GM21526 (cell line): Measurements from ENCODE around the gene RABGAP1L.

ENCODE experiments used
- ATAC-seq: cut with Tn5 transposase; IDR thresholded peaks from one replicate; pipeline ENCODE4 v1.9.1; 2021; ENCODE audit warnings: moderate library complexity; ENCODE audit not compliant: unreplicated experiment, low FRiP score

Gene RABGAP1L

DNA sequence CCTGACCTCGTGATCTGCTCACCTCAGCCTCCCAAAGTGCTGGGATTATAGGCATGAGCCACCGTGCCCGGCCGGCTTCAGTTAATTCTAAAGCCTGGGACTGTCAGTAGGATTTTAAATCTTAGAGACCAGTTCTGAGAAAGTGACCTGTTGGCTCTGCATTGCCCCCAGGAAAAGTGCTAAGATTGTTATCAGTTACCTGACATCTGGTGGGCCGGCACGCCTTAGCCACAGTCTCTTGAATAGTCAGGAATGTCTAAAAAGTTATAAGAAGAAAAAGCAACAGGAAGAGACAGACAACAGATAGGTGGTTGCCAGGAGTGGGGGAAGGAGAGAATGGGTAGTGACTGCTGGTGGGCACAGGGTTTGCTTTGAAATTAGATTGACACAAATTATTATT is 35.1 kb downstream of the RABGAP1L start:
- ATAC-seq: no peak

DNA sequence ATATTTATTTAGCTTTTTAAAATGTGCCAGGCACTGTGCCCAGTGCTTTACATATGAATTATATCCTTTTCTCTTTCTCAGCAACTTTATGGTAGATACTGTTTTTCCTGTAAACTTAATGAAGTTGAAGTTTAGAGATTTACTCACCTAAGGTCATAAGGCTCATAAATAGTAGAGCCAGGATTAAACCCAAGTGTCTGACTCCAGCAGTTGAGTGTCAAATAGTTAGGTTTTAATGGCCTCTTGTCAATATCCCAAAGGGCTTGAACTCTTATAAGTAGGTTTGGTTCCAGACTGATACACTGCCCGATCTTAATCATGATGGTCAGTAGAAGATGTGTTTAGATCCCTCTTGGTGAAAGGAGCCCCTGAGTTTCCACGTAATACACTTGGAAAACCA is 37.8 kb downstream of the RABGAP1L start:
- ATAC-seq: no peak

DNA sequence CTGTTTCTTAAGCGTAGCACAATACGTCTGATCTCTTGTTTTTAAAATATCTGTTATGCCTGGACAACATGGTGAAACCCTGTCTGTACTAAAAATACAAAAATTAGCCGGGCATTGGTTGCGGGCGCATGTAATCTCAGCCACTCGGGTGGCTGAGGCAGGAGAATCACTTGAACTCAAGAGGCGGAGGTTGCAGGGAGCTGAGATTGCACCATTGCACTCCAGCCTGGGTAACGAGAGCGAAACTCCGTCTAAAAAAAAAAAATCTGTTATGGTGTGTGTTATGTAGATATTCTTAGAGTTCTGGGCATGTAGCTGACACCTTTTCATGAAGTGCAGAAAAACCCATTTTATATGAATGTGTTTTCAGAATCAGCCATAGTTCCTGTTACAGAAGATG is 38.2 kb downstream of the RABGAP1L start:
- ATAC-seq: no peak

DNA sequence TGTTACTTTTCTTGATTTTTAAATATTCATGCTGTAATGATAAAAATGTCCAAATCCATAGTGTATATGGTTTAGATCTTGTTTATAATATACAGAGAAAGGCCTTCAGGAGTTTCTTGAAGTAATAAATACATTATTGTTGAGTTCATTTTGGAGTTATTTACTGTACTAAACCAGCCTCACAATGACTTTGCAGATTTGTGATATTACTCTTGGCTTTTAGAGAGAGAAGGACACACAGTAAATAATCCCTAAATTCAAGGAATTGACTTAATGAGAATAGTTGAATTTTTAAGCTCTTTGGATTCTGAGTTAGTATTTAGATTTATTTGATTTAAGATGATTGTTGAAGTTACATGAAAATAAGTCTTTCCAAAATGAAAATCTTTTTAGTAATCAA is 38.9 kb downstream of the RABGAP1L start:
- no peak for ATAC-seq

DNA sequence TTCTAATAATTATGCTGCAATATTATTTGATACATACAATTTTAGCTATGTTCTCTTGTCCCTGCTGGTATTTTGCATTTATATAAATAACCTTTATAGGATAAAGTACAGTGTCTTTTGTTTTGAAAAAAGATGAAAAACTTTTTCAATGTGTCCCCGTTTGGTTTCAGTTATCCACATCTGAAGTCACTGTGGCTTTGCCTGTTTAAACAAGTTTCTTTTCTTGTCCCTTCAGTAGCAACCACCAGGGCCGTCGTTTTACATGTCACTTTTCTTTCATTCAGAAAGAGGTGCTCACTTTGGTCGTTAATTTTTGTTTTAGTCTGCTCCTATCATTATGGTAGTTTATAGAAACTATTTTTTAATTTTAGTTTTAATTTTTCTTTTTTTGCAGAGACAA is 41.4 kb downstream of the RABGAP1L start:
- ATAC-seq: no peak

DNA sequence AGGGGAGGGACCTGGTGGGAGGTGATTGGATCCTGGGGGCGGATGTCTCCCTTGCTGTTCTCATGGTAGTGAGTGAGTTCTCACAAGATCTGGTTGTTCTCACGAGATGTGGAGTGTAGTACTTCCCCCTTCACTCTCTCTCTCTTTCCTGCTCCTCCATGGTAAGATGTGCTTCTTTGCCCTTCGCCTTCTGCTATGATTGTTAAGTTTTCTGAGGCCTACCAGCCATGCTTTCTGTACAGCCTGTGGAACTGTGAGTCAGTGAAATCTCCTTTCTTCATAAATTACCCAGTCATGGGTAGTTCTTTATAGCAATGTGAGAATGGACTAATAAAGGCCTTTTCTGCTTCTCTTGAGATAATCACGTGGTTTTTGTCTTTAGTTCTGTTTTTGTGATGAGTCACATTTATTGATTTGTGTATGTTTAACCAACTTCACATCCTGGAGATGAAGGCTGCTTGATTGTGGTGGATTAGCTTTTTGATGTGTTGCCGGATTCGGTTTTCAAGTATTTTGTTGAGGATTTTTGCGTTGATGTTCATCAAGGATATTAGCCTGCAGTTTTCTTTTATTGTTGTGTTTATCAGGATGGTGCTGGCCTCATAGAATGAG is 45.5 kb downstream of the RABGAP1L start:
- no peak for ATAC-seq

DNA sequence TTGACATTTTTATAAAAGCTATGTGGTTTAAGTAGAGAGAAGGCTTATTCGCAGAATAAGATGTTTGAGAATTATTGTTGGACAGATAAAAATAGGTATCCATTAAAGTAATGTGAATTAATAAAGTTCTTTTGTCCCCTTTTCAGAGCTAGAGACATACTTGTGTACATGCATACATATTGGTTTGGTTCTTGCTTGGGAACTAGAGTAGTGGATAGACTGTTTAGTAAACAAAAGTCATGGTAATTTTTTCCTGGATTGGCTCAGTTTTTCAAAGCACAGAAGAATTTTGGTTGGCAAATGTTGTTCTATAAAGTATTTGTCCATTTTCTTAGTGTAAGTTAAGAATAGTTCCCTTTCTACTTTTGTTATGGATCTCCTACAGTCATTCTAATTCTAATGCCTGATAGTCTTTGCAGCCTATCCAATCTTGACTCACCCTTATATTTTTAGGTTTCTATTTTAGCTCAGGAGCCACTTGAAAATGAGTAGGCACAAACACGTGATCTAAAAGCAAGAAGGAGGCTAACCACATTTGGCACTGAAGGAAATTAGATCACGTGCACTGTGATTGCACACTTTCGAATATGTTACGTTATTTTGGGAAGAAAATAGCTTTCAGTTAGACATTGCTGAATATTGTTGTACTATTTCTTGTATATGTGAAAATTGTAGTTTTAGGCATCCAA is 47.0 kb downstream of the RABGAP1L start:
- no peak for ATAC-seq

DNA sequence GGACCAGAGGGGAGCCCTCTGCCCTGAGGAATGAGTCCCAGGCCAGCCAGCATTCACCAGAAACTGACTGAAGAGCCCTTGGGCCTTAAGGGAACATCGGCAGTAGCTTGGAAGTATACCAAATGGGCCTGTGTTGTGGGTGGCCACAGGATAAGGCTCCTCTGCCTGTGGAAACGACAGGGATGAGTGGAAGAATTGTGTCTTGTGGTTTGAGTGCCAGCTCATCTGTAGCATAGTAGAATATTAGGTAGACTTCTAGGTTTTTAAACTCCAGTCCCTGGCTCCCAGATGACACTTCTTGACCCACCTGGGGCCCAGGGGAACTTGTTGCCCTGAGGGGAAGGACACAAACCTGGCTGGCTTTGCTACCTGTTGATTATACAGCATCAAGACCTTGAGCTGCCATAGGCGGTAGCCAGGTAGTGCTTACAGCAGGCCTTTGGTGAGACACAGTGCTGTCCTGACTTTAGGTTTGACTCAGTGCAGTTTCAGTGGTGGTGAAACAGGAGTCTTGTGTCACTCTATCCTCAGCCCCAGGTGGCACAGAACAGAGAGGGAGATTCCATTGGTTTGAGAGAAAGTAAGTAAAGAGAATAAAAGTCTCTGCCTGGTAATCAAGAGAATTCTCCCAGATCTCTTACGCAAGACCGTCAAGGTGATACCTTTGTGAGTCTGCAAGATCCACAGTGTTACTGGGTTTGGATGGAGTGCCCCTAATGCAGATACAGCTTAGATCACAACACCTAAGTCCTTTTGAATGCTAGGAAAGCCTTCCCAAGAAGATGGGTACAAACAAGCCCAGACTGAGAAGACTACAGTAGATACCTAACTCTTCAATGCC is 50.2 kb downstream of the RABGAP1L start:
- peak; percentile 73 for ATAC-seq

DNA sequence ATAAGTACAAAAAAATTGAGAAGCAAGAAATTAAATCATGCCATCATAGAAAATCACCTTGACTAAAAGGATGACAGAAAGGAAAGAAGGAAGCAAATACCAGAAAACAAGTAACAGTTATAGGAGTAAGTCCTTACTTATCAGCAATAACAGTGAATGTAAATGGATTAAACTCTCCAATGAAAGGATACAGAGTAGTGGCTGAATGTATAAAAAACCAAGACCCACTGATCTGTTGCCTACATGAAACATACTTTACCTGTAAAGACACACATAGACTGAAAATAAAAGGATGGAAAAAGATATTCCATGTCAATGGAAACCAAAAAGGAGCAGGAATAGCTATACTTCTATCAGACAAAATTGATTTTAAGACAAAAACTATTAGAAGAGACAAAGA is 52.2 kb downstream of the RABGAP1L start:
- ATAC-seq: no peak

DNA sequence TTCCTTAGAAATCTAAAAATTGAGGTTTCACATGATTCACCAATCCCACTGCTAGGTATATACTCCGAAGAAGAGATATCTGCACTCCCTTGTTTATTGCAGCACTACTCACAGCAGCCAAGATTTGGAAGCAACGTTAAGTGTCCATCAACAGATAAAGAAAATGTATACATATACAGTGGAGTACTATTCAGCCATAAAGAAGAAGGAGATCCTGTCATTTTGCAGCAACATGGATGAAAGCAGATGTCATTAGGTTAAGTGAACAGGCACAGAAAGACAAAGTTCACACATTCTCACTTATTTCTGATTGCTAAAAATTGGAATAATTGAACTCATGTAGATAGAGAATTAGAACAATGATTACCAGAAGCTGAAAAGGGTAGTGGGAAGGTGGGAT is 56.4 kb downstream of the RABGAP1L start:
- no peak for ATAC-seq

DNA sequence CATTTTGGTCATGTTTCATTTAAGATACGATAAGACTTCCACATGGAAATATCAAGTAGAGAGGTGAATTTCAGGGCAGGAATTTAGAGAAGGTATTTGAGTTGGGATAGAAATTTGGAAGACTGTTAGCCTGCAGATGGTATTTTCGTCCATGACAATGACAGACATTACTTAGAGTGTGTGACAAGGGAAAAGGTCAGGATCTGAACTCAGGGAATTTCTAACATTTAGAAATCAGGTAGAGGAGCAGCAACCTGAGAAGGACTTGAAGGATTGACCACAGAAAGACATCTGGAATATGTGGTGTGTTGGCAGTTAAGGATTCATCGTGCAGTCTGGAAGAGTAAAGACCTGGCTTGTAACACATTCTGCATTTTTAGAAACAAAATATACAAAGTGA is 57.9 kb downstream of the RABGAP1L start:
- peak; percentile 14 for ATAC-seq

DNA sequence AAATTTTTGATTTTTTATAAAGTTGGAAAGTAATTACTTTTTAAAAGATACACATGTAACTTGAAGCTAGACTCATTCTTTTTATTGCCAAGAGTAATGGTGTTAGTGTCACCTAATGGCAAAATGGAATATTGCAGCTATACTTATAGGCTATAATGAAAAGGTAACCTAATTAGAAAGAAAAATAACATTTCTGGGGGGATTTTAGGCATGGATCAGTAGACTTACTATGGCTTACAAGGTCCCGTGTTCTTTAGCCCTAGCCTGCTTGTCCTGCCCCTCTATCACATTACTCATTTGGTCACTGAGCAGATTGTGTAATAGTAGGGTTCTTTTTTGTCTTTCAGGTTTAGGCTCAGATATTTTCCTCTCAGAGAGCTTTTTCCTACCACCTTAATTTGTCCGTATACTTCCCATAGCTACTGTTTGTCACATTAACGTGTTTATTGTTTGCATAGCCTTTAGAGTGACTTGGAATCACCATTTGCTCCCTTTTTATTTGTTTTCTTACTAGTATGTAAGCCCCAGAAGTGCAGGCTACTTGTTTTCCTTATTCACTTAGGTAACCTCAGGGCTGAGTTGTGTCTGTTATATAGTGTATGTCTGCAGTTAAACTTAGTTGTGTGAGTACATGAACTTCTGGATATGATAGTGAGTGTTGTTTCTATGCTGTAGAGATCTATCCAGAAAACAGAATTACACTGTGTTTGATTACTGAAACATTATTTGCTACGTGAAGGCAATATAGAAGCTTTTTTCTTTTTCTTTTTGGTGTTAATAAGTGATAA is 58.7 kb downstream of the RABGAP1L start:
- ATAC-seq: peak; percentile 40

DNA sequence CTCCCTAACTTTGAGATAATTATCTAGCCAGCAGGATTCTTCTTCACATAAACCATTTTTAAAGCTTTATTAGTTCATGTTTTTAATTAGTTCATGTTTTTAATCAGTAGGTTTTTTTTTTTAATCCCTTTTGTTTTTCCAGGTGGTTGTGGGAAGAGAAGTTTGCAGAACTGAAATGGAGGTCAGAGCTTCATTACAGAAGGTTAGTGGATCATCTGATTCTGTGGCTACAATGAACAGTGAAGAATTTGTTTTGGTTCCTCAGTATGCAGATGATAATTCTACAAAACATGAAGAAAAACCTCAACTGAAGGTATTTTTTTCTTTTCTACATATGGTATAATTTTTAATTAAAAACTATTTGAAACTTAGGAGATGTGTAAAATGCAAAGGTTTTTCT is 59.7 kb downstream of the RABGAP1L start:
- no peak for ATAC-seq

DNA sequence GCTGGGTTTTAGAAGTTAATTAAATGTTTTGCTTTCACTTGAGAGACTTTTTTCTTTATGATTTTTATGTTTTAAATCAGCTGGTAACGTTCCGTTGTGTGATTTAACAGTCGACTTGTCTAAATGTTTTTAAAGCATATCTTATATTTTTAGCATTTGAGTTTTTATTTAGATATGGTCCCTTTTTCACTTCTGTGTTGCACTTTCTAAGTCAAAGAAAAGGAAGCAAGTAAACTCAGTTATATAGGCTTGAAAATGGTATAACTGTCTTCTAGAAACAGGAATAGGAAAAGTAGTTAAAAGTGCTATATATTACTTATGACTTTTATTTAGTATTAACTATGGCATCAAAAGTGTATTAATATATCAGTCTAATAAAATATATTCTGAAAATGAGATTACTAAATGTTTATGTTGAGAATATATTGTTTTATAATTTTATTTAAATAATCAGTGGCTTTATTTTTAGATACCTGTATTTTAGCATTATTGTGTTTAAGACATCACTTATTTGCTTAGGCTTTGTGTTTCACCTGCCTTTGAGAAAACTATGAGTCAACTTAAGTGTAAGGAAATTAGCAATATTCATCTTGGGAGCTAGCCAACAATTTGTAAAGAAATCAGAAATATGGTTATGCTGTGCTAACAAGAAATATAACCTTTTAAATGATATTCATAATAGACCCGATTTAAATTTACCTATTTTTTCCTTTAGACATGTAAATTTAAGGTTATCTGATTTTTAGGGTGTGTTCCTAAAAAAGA is 60.5 kb downstream of the RABGAP1L start:
- no peak for ATAC-seq

DNA sequence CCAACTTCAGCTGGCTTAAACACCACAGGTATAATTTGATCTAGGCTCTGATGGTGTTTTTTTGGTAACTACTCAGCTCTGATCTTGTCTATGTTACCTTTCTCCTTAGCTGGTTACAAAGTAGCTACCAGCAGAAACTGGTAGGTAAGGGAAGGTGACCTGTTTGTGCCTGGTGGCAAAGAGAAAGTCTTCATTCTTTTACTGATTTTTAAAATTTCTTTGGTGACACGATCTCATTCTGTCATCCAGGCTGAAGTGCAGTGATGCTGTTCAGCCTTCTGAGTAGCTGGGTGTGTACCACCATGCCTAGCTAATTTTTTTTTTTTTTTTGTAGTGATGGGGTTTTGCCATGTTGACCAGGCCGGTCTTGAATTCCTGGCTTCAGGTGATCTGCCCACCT is 62.4 kb downstream of the RABGAP1L start:
- no peak for ATAC-seq

DNA sequence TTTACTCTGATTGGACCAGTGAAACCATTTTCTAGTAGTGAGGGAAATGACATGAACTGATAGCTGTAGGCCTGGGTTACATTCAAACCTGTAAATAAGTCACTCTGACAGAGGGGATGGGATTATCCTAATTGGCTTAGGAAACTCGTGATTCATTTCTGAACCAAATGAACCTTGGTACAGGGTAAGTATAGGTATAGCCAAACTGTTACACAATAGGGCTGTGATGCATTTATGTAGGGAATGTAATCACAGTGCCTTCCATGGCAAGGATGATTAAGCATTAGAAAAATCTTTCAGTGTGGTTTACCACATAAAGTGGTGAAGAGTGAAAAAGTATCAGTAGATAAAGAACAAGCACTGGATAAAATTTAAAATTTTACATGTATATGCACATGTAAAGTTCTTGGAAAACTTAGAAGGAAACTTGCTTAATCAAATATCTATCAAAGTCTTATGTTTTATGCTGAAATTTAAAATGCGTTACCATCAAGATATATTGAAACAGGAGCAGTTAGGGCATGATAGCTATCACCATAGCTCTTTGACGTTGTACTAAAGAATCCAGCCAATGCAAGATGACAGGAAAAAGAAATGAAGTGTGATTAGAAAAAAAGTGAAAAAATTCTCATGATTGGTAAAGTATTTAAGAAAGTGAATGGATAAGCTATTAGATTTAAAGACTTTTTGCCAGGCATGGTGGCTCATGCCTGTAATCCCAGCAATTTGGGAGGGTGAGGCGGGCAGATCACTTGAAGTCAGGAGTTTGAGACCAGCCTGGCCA is 63.0 kb downstream of the RABGAP1L start:
- no peak for ATAC-seq

DNA sequence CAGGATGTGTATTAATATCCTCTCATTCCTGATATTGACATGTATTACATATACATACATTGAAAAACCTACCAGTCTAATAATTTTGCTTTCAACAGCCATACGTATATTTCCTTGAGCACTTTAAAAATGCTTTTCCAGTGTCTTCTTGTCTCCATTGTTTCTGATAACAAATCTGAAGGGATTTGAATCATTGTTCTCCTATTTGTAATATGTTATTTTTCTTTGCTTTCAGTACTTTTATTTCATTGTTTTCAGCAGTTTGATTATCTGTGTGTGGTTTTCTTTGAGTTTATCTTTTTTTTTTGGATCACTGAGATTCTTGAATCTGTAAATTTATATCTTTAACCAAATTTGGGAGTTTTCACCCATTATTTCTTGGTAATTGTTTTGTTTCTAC is 65.3 kb downstream of the RABGAP1L start:
- no peak for ATAC-seq

DNA sequence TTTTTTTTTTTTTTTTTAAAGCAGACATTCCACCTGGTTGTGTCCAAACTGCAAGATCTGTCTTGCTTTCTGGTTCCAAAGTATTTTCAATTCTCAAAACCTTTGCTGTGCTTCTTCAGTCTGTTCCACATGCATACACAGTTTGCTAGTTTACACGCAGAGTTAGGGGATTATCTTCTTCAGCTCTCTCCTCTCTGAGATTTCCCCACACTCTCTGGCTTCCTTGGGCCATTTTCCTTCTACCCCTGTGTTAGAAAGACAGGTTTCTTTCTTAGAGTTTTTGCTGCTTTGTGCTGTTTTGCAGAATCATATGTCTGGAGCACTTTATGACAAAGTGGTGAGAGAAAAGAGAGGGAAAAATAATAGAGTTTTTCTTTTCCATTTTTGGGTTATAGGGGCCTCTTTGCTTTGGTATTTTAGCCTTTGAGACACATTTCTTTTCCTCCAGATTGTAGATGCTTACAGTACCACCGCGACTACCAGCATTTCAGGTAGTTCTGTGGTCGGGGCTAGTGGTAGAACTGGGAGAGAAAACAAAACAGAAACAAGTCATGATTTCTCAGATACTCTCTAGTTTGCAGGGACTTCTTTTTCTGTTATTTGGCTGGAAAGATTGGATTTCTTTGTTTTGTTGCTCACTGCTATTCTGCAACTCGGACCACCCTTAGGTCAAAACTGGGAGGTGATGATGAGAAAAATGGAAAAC is 66.3 kb downstream of the RABGAP1L start:
- no peak for ATAC-seq

DNA sequence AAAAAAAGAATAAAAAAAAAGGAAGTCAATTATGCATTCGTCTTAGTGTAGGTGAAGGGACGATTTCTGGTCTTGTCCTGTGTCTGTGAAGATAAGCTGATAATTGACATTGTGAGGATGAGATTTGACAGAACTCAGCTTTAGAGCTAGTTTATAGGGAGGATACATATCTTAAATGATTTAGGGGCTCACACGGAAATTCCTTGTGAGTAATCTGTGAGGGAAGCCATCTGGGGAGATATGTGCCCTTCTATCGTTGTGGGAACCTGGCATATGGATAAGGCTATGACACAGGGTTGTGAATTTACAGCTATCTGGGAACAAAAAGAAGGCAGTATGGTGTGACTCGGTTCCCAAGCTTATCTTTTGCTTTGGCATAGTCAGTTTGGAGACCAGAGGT is 71.1 kb downstream of the RABGAP1L start:
- ATAC-seq: no peak
